Stimulated activated CD4-positive, alpha-beta T cell treated with anti-CD3 and anti-CD28 coated beads, Interleukin-1b, Interleukin-23, amount 100 ng/mL, for 24 hours (primary cell): Measurements from ENCODE around the gene POTEM.
"Not testable (repeated sequence)": the region's sequence is repeated elsewhere in the genome, so short reads cannot be mapped to it uniquely, and the experiment has no call there.

Source experiments
- DNase-seq, 4 experiments: peaks; one replicate each; pipeline ENCODE4 v3.0.0-alpha.2; 2020; ENCODE audit warnings: low read depth in 4 of 4, low spot score in 1 of 4

The POTEM gene

DNA sequence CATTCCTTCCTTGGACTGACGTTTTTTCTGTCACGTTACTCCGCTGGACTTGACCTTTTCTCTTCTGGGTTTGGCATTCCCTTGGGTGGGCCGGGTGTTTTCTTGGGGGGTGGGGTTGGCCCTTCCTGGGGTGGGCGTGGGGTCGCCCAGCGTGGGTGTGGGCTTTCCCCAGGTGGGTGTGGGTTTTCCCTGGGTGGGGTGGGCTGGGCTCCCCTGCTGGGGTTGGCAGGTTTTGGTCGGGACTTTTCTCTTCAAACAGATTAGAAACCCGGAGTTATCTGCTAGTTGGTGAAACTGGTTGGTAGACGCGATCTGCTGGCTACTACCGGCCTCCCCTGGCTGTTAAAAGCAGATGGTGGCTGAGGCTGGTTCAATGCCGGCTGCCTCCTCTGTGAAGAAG is at the start of gene POTEM:
TSS of gene POTEM (plus strand) at position 301 of the 400 bp plus-strand sequence. CDS start at position 353, 52 bp downstream.
- DNase-seq: not testable (repeated sequence)

DNA sequence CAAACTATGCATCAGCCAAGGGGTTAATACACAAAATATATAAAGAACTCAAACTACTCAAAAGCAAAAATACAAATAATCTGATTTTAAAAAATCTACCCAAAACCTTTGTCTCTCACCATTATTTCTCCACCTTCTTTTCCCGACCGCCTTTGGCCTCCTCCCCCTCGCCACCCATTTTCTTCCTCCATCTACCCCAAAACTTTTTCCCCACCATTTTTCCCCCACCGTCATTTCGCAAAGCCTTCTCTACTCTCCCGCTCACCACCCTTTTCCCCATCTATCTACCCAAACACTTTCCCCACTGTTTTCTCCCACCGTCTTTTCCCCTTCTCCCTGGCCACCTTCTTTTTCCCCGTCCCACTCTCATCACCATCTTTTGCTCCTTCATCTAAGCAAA is 48.9 kb upstream of the POTEM start:
- not testable (repeated sequence) for DNase-seq

DNA sequence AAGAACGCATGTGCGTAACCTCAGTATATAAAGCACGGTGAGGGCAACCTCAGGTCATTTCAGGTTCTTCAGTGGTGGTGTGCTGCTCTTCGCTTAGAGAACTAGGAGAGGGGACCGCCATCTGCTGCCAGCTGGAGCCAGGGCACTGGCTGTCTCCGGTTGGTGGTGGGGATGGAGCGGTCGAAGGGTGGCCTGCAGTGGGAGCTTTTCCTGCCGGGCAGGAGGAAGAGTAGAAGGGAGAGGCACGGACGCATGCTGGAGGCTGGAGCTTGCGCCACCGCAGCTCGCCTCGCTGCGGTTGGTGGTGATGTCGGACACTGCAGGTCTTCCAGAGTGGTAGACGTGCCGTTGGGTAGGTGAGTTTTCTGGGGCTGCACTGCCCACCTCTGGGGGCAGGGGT is 47.2 kb upstream of the POTEM start:
- DNase-seq: not testable (repeated sequence)

DNA sequence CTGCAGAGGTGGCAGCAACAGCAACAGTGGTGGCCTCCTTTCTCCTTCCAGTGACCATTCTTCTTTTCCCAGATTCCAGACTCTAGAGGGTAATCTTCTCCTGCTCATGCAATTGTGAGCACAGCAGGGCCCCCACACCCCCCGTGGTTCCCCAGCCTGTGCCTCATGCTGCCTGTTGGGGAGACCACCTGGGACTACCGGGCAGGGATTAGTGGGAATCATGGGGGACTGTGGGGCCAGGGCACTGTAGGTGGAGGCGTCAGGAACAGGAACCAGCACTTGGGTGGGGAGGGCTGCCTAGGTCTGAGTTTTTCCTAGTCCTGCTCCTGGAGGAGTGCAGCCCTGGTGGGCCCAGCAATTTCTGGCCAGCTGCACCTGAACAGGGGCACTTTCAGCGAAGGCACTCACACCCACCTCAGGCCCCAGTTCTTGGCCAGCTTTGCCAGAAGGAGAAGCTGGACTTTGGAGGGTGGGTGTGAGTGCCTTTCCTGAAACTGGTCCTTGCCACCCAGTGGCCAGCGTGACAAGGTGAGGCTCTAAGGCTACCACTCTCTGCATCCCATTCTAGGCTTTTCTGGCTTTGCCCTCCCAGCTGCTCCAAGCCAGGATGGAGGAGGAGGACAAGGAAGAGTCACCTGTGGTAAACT is 46.1 kb upstream of the POTEM start:
- DNase-seq: not testable (repeated sequence)

DNA sequence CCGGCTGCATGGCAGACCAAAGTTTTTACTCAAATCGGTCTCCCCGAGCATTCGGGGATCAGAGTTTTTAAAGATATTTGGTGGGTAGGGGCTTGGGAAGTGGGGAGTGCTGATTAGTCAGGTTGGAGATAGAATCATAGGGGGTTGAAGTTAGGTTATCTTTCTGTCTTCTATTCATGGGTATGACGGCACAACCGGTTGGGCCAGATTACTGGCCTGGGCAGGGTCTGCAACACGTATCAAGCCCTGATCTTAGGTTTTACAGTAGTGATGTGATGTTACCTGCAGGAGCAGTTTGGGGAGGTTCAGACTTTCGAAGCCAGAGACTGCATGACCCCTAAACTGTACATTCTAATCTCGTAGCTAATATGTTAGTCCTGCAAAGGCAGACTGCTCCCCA is 30.4 kb upstream of the POTEM start:
- not testable (repeated sequence) for DNase-seq

DNA sequence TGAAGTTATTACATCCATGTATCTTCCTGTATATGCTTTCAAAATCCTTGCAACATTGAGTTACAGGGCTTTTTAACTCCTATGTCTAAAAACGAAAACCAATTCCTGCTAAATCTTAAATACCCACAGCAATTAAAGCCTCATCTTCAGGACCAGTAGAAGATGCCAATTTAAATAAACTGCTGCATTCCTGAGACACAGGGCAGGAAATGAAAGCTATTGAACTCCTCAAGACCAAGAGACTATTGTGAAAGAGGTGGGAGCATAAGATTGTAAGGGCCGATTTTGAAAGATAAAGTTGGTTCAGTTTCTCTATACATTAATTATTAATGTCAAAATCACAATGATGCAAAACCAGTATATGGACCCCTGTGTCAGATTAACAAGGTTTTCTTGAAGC is 28.5 kb upstream of the POTEM start:
- not testable (repeated sequence) for DNase-seq

DNA sequence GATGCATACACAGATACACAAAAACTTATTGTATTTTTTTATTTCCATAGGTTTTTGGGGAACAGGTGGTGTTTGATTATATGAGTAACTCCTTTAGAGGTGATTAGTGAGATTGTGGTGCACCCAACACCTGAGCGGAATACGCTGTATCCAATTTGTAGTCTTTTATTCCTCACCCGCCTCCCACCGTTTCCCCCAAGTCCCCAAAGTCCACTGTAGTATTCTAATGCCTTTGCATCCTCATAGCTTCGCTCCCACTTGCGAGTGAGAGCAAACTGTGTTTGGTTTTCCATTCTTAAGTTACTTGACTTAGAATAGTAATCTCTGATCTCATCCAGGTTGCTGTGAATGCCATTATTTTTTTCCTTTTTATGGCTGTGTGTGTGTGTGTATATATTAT is 17.3 kb upstream of the POTEM start:
- not testable (repeated sequence) for DNase-seq

DNA sequence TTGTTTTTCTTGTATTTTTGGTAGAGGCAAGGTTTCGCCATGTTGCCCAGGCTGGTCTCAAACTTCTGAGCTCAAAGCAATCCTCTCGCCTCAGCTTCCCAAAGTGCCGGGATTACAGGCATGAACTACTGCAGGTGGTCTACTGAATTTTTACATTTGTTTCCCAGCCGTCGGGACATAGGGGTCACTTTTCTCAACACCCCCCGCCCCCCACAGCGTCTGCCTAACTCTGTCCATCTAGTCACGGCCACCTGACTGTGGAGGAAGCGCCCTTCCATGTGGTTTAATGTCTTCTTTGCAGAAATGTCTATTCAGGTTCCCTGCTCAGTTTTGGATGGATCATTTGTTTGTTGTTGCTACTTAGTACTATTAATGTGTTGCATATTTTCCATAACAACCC is 14.1 kb upstream of the POTEM start:
- DNase-seq: not testable (repeated sequence)

DNA sequence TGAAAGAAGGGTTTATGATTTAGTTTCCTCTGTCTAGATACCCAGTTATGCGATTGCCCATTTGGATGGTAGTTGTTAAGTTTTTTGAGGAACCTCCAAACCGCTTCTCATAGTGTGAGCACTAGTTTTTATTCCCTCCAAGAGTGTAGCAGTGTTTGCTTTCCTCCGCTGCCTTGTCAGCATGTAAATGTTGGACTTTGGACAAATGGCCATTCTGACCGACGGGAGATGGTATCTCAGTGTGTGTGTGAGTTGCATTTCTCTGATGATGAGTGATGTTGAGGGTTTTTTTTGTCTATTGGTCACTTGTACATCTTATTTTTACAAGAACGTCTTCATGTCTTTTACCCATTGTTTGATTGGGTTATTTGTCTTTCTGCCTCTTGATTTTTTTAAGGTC is 11.4 kb upstream of the POTEM start:
- DNase-seq: not testable (repeated sequence)

DNA sequence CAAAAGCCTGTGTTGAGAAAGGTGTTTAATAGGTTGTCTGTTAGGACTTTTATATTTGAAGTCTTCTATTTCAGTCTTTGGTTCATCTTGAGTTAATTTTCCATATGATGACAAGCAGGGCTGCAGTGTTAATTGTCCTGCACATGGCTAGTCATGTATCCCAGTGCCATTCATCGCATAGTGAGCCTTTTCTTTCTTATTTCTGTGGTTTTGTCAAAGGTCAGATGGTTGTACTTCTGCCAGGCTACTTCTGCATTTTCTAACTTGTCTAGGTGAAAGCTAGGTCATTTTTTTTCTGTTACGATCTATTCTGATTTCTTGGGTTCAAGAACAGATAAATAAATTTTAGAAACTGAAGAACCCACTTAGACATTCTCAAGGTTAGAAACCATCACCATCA is 5.7 kb upstream of the POTEM start:
- DNase-seq: not testable (repeated sequence)

DNA sequence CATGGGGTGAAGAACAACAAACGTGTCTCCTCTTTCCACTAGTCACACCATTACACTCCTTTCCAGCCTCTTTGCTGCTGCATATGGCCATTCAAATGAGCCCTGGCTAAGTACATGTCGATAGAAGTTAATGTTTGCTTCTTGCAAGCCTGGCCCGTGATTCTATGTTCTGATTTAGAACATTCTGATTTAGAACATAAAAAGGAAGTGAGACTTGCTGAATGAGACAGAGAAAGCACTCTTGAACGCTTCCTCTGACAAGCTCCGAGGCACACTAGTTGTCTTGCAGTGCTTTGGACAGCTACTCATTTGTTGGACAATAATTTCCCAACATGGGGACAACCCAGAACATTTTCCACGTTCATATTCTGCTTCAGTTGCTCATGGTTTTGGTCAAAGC is 5.1 kb upstream of the POTEM start:
- DNase-seq: not testable (repeated sequence)

DNA sequence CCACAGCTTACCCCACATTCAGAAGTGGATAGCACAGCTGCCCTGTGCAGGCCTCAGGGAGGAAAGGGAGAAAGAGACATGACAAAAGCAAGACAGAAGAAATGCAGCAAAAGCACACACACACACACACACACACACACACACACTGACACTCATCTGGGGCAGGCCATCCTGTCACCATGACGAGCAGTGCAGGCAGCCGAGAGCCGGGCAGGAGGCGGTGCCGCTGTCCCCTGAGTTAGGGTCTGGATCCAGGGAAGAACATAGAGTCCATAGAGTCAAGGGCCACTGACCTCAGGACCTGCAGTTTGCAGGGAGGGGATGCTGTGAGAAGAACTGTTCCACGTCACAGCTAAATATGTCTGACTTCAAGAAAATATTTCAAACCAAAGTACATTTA is 4.0 kb upstream of the POTEM start:
- DNase-seq: not testable (repeated sequence)

DNA sequence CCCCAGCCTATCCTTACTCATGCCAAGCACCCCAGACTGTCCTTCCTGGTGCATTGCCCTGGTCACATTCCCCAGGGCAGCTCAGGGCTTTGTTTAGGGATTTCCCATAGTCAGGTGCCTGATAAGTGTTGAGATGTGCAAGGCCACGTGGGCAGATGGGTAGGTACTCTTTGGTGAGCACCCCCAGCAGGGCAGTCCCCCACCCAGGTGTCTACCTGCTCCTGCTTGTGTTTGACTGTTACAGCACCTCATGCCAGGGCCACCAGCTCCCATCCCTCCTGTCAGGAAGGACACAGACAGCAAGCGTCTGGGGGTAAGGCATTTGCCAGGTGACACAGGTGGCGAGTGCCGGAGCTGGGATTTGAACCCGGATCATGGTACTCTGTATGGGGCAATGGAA is 2.4 kb upstream of the POTEM start:
- not testable (repeated sequence) for DNase-seq

DNA sequence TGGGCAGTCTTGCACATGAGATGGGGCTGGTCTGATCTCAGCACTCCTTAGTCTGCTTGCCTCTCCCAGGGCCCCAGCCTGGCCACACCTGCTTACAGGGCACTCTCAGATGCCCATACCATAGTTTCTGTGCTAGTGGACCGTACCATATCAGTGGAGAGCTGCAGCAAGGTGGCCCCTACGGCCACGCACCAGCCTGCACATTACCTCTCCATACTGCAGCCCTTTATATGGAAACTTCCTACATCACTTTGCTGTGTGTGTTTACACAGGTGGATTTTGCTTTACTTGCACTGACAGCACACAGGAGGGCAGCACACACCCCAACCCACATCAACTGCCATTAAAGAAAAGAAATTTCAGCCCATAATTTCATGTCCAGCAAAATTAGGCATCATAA is 35.3 kb downstream of the POTEM start:
- DNase-seq: not testable (repeated sequence)

DNA sequence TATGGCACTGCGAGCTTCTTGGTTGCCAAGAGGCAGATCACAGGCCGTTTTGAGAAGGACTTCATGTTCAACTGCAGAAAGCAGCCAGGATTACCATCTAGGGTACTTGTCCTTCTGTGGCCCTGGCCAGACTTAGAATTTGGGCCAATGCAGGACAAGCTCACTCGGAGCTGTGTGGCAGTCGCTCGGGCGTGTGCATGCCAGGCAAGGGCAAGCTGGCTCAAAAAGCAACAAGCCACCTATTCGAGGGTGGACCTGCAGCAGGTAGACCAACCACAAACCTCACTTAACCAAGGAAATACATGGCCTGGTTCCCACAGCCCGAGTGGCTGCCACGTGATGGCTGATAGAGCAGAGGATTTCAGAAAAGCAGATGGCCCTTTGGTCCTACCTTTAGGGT is 39.3 kb downstream of the POTEM start:
- not testable (repeated sequence) for DNase-seq

DNA sequence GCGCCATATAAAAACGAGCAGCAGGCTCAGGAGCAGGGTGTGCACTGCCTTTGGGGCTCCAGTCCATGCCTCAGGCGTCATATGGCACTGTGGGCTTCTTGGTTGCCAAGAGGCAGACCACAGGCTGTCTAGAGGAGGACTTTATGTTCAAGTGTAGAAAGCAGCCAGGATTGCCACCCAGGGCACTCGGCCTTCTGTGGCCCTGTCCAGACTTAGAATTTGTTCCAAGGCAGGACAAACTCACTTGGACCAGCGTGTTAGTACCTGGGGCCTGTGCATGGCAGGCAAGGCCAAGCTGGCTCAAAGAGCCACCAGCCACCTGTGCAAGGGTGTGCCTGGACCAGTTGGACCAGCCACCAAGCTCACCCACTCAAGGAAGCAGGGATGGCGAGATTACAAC is 40.4 kb downstream of the POTEM start:
- not testable (repeated sequence) for DNase-seq

DNA sequence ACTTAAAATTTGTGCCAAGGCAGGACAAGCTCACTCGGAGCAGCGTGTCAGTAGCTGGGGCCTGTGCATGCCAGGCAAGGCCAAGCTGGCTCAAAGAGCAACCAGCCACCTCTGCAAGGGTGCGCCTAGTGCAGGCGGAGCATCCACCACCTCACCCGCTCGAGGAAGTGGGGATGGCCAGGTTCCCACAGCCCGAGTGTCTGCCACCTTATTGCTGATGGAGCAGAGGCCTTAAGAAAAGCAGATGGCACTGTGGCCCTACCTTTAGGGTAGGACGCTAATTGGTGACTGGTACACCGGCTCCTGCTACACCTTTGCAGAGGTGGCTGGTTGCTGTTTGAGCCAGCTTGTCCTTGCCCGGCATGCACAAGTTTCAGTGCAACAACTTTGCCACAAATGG is 43.8 kb downstream of the POTEM start:
- DNase-seq: not testable (repeated sequence)

DNA sequence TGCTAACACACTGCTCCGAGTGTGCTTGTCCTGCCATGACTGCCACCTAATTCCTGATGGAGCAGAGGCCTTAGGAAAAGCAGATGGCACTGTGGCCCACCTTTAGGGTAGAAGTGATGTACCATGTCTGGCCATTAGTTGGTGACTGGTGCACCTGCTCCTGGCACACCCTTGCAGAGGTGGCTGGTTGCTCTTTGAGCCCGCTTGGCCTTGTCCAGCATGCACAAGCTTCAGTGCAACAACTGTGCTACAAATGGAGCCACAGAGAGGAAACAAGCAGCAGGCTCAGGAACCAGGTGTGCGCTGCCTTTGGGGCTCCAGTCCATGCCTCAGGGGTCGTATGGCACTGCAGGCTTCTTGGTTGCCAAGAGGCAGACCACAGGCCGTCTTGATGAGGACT is 44.5 kb downstream of the POTEM start:
- not testable (repeated sequence) for DNase-seq

DNA sequence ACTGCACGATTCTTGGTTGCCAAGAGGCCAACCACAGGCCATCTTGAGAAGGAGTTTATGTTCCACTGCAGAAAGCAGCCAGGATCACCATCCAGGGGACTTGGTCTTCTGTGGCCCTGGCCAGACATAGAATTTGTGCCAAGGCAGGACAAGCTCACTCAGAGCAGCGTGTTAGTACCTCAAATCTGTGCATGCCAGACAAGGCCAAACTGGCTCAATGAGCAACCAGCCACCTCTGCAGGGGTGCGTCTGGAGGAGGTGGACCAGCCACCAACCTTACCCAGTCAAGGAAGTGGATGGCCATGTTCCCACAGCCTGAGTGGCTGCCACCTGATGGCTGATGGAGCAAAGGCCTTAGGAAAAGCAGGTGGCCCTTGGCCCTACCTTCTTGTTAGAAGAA is 48.0 kb downstream of the POTEM start:
- not testable (repeated sequence) for DNase-seq

DNA sequence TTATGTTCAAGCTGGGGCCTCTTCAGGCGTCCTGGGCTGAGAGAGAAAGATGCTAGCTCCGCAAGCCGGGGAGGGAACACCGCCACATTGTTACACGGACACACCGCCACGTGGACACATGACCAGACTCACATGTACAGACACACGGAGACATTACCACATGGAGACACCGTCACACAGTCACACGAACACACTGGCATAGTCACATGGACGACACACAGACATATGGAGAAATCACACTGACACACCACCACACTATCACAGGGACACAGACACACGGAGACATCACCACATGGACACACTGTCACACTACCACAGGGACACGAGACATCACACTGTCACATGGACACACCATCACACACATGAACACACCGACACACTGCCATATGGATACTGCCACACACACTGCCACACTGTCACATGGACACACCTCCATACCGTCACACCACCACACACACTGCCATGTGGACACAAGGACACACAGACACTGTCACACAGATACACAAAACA is 57.9 kb downstream of the POTEM start:
- not testable (repeated sequence) for DNase-seq

DNA sequence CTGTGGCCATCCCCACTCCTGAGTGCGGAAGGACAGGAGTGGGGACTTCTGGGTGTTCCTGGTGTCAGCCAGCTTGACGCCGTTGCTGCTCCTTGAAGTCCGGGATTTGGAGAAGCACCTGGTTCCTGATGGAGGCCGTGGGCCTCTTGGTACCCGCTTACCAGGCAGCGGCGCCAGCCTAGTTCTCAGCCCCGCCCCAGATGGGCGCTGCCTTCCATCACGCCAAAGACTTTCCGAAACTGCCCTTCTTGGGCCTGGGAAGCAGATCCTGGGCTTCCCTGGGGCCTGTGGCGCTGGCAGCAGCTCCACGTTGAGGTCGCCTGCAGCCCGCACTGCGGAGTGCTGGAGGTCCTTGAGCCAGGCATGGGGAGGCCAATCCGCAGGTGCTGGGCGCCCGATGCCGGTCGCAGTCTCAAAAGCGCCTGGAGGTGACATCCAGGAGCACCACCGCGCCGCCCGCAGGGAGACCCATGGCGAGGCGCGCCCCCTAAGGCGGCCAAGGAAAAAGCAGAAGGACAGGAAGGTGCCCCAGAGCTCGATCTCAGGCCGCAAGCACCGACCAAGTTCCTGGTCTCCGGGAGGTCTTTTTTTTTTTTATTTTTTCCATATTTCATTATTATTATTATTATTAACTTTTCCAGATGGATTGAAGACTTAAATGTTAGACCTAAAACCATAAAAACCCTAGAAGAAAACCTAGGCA is 59.6 kb downstream of the POTEM start:
- not testable (repeated sequence) for DNase-seq

DNA sequence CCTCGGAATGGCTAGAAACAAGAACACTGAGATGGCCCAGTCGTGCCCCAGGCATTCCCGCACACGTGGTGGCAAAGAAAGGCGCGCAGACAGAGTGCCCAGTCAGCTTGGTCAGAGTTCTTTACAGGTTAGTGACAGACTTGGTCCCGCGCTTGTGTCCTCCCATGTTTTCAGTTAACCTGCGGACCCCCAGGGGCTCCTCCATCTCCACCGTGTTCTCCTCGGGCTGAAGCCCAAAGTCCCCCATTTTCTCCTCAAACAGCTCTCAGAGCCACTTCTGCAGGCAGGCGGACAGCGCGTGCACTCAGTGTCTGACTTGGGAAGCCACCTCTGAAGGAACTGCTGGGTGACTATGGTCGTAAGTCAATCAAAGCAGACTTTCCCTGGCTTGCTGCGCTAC is 60.7 kb downstream of the POTEM start:
- DNase-seq: not testable (repeated sequence)
